ENCODE measurements around the gene NDUFA7.
"Not testable (repeated sequence)": the region's sequence is repeated elsewhere in the genome, so short reads cannot be mapped to it uniquely, and the experiment has no call there.

The NDUFA7 gene

GRCh38 chr19:8307965-8308866, 13.0 kb downstream of the NDUFA7 start, which contains the start of gene CD320:
Gene CD320 (minus strand): TSS chr19:8308358. CDS start chr19:8308290, 68 bp downstream.
- Histone ChIP-seq H3K4me3 (peak within 1 kb of the TSS; percentile 82), H3K9ac (peak within 1 kb of the TSS; percentile 93), H3K36me3 (peaks cover 75% of the 10 kb centered on the region), H3K9me3 (no peaks in the 10 kb centered on the region), H4K20me1 (peaks cover 40% of the 10 kb centered on the region), H3K4me2 (peak within 1 kb of the TSS; percentile 93), H3K4me1 (peaks cover 55% of the 10 kb centered on the region), H3K27ac (peak within 1 kb of the TSS; percentile 96), H3K27me3 (no peaks in the 10 kb centered on the region)
- no peak for TF ChIP-seq Cebpa-rat (IDR thresholded peaks at IDR 0.05)

GRCh38 chr19:8307400-8307964, 13.7 kb downstream of the NDUFA7 start:
- Histone ChIP-seq H3K27ac (peak overlapping the region; percentile 96), H3K9me3 (no peaks in the 10 kb centered on the region), H3K4me1 (peaks cover 61% of the 10 kb centered on the region), H3K9ac (peak overlapping the region; percentile 93), H3K36me3 (peaks cover 75% of the 10 kb centered on the region), H3K27me3 (no peaks in the 10 kb centered on the region), H3K4me3 (peak overlapping the region; percentile 82), H3K4me2 (peak overlapping the region; percentile 93), H4K20me1 (peaks cover 45% of the 10 kb centered on the region)
- no peak for TF ChIP-seq Cebpa-rat (IDR thresholded peaks at IDR 0.05)

- no peak for TF ChIP-seq Cebpa-rat (IDR thresholded peaks at IDR 0.05)
- H3K4me3 ChIP-seq = peak overlapping the region; percentile 82
- peak overlapping the region; percentile 93 for H3K9ac ChIP-seq
- H3K36me3 ChIP-seq = peaks cover 75% of the 10 kb centered on the region
- peak overlapping the region; percentile 96 for H3K27ac ChIP-seq
- H3K4me2 ChIP-seq = peak overlapping the region; percentile 93
- peaks cover 65% of the 10 kb centered on the region for H3K4me1 ChIP-seq
- no peaks in the 10 kb centered on the region for H3K27me3 ChIP-seq
- no peaks in the 10 kb centered on the region for H3K9me3 ChIP-seq
- H4K20me1 ChIP-seq = peaks cover 52% of the 10 kb centered on the region
These were observed 14.7 kb downstream of the NDUFA7 start for GRCh38 chr19:8306235-8307054.

GRCh38 chr19:8305798-8306197, 15.4 kb downstream of the NDUFA7 start:
- no peaks in the 10 kb centered on the region for H3K27me3 ChIP-seq
- peak overlapping the region; percentile 96; the same call in 1 of the 2 replicates for H3K27ac ChIP-seq
- no peak overlapping the region for H3K4me3 ChIP-seq
- peaks cover 69% of the 10 kb centered on the region for H3K36me3 ChIP-seq
- H3K9ac ChIP-seq = peak overlapping the region; percentile 8; the same call in 1 of the 2 replicates
- H3K4me1 ChIP-seq = peaks cover 65% of the 10 kb centered on the region
- peaks cover 52% of the 10 kb centered on the region for H4K20me1 ChIP-seq
- peak overlapping the region; percentile 93 for H3K4me2 ChIP-seq
- no peaks in the 10 kb centered on the region for H3K9me3 ChIP-seq
- no peak for TF ChIP-seq Cebpa-rat (IDR thresholded peaks at IDR 0.05)

GRCh38 chr19:8304841-8305621, 16.1 kb downstream of the NDUFA7 start:
- peak overlapping the region; percentile 93 for H3K4me2 ChIP-seq
- H4K20me1 ChIP-seq = peaks cover 52% of the 10 kb centered on the region
- no peak for TF ChIP-seq Cebpa-rat (IDR thresholded peaks at IDR 0.05)
- peaks cover 65% of the 10 kb centered on the region for H3K4me1 ChIP-seq
- H3K27ac ChIP-seq = peak overlapping the region; percentile 46; the same call in 1 of the 2 replicates
- no peak overlapping the region for H3K4me3 ChIP-seq
- 0 out of 2 replicates have a peak overlapping the region, but pooled peaks have one; percentile 41 for H3K9ac ChIP-seq
- no peaks in the 10 kb centered on the region for H3K27me3 ChIP-seq
- H3K36me3 ChIP-seq = peaks cover 61% of the 10 kb centered on the region
- no peaks in the 10 kb centered on the region for H3K9me3 ChIP-seq

GRCh38 chr19:8302734-8303133, 18.4 kb downstream of the NDUFA7 start:
- no peak for TF ChIP-seq Cebpa-rat (IDR thresholded peaks at IDR 0.05)
- H3K9me3 ChIP-seq = no peaks in the 10 kb centered on the region
- H3K27me3 ChIP-seq = no peaks in the 10 kb centered on the region
- H3K9ac ChIP-seq = no peak overlapping the region
- no peak overlapping the region for H3K4me3 ChIP-seq
- peaks cover 51% of the 10 kb centered on the region for H3K36me3 ChIP-seq
- peaks cover 52% of the 10 kb centered on the region for H4K20me1 ChIP-seq
- H3K4me2 ChIP-seq = no peak overlapping the region
- H3K27ac ChIP-seq = 0 out of 2 replicates have a peak overlapping the region, but pooled peaks have one; percentile 23
- H3K4me1 ChIP-seq = peaks cover 51% of the 10 kb centered on the region

GRCh38 chr19:8302357-8302691, 18.9 kb downstream of the NDUFA7 start:
- Histone ChIP-seq H3K27me3 (no peaks in the 10 kb centered on the region), H3K9ac (no peak overlapping the region), H3K4me1 (peaks cover 50% of the 10 kb centered on the region), H3K27ac (peak overlapping the region; percentile 23; the same call in 1 of the 2 replicates), H3K4me2 (no peak overlapping the region), H3K36me3 (peaks cover 51% of the 10 kb centered on the region), H3K9me3 (no peaks in the 10 kb centered on the region), H4K20me1 (peaks cover 52% of the 10 kb centered on the region), H3K4me3 (no peak overlapping the region)
- no peak for TF ChIP-seq Cebpa-rat (IDR thresholded peaks at IDR 0.05)

- H3K36me3 ChIP-seq, H3K9me3 ChIP-seq, H3K4me3 ChIP-seq, H3K4me2 ChIP-seq, H3K4me1 ChIP-seq, H3K27ac ChIP-seq, H3K9ac ChIP-seq, H3K27me3 ChIP-seq, H4K20me1 ChIP-seq: not testable (repeated sequence)
These were observed 29.8 kb downstream of the NDUFA7 start for GRCh38 chr19:8291337-8291736.

GRCh38 chr19:8276508-8276907, 44.7 kb downstream of the NDUFA7 start:
- not testable (repeated sequence) for H4K20me1 ChIP-seq, H3K9me3 ChIP-seq, H3K4me2 ChIP-seq, H3K4me3 ChIP-seq, H3K4me1 ChIP-seq, H3K27me3 ChIP-seq, H3K36me3 ChIP-seq, H3K9ac ChIP-seq, H3K27ac ChIP-seq
